ENCODE results near the gene CACNB3. TPM values are rescaled to one million over a fixed set of nuclear protein-coding genes. Genes with fewer than 3 reads are reported as not detected.

The CACNB3 gene
- total RNA-seq, 4 donors from 2014 or later: 1.2 to 5.7 (median 2.7) TPM

DNA sequence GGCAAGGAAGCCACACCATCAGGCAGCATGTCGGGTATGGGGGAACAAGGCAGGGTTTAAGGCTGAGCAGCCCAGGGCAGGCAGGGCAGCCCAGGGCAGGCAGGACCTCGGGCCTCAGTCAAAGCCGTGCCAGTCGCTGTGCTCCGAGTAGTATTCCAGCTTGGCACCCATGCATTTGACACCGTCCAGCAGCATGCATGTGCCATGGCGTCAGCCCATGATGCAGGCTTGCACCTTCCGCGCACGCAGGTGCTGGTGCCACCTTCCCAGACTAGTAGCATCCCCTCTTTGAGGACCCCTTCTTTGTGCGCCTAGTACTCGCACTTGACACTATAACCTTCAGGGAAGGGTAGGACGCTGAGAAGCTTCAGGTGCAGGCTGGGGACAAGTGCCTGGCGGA is 17.8 kb upstream of the CACNB3 start:
- DNase-seq (no peak), ATAC-seq (no peak)
- no peak for TF ChIP-seq POLR2A (IDR thresholded peaks at IDR 0.05)
- no peak for TF ChIP-seq CTCF (IDR thresholded peaks at IDR 0.05 in 4 of 5, conservative IDR thresholded peaks at IDR 0.05 in 1 of 5)
- no peak overlapping the region for H3K4me3 ChIP-seq
- no peaks in the 10 kb centered on the region for H3K9me3 ChIP-seq
- in situ Hi-C loops (cut with MboI; ENCODE audit: low sequenced_read_pairs in 4 of 4): no loop called here
- intact Hi-C loops (cut with DNase I; ENCODE audit: low total_unique reads): no loop called here
- no peak overlapping the region for H3K27ac ChIP-seq
- H3K27me3 ChIP-seq: no peaks in the 10 kb centered on the region
- no peaks in the 10 kb centered on the region for H3K36me3 ChIP-seq
- H3K4me1 ChIP-seq: peaks cover 4 to 5% of the 10 kb centered on the region in 2 donors

DNA sequence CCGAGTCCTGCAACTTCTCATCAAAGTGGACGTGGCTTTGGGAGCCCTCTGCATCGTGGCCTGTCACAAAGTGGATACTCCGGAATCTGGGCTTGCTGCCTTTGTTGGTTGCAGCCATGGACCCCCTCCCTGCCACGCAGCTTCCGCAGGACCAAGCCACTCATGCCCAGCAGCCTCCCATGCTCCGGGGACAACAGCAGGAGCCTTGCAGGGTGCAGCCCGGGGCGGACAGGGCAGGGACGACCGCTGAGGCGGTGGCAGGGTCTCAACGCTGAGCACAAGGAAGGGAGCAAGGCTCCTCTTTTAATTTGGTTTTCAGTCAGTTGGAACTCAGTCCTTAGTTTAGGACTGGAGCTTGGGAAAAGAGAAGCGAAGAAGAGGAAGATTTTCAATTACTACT is 17.3 kb upstream of the CACNB3 start:
- DNase-seq (no peak), ATAC-seq (no peak)
- TF ChIP-seq POLR2A (IDR thresholded peaks at IDR 0.05): no peak
- no peak for TF ChIP-seq CTCF (IDR thresholded peaks at IDR 0.05 in 4 of 5, conservative IDR thresholded peaks at IDR 0.05 in 1 of 5)
- no peaks in the 10 kb centered on the region for H3K36me3 ChIP-seq
- H3K4me3 ChIP-seq: no peak overlapping the region
- no peaks in the 10 kb centered on the region for H3K9me3 ChIP-seq
- in situ Hi-C loops (cut with MboI; ENCODE audit: low sequenced_read_pairs in 4 of 4) (no loop called here), intact Hi-C loops (cut with DNase I; ENCODE audit: low total_unique reads) (no loop called here)
- no peak overlapping the region for H3K27ac ChIP-seq
- peaks cover 0 to 1% of the 10 kb centered on the region in 2 donors for H3K4me1 ChIP-seq
- no peaks in the 10 kb centered on the region for H3K27me3 ChIP-seq

- Histone ChIP-seq H3K27ac (no peak overlapping the region), H3K4me1 (no peaks in the 10 kb centered on the region), H3K27me3 (no peaks in the 10 kb centered on the region), H3K36me3 (no peaks in the 10 kb centered on the region), H3K4me3 (no peak overlapping the region), H3K9me3 (no peaks in the 10 kb centered on the region)
- TF ChIP-seq POLR2A (IDR thresholded peaks at IDR 0.05) (no peak), CTCF (IDR thresholded peaks at IDR 0.05 in 4 of 5, conservative IDR thresholded peaks at IDR 0.05 in 1 of 5) (no peak)
- ATAC-seq (no peak), DNase-seq (no peak)
- in situ Hi-C loops (cut with MboI; ENCODE audit: low sequenced_read_pairs in 4 of 4): no loop called here
- intact Hi-C loops (cut with DNase I; ENCODE audit: low total_unique reads): no loop called here
These were observed 14.6 kb upstream of the CACNB3 start for GRCh38 chr12:48803675-48804074.

DNA sequence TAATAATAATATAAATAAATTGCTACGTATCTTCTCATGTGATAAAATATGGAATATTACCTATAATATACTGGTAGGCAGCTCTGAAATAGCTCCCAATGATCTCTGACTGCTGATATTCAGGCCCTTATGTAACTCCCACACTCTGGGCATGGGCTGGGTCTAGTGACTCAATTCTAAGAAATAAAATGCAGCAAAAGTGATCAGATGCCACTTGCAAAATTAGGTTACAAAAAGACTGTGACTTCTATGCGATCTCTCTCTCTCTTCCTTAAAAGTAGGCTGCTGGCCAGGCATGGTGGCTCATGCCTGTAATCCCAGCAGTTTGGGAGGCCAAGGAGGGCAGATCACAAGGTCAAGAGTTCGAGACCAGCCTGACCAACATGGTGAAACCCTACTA is 10.3 kb upstream of the CACNB3 start:
- no peak for ATAC-seq
- H3K36me3 ChIP-seq: no peaks in the 10 kb centered on the region
- no peaks in the 10 kb centered on the region for H3K9me3 ChIP-seq
- no peak for DNase-seq
- intact Hi-C loops (cut with DNase I; ENCODE audit: low total_unique reads): no loop called here
- H3K4me3 ChIP-seq: no peak overlapping the region
- in situ Hi-C loops (cut with MboI; ENCODE audit: low sequenced_read_pairs in 4 of 4): no loop called here
- no peak overlapping the region for H3K27ac ChIP-seq
- no peaks in the 10 kb centered on the region for H3K4me1 ChIP-seq
- H3K27me3 ChIP-seq: no peaks in the 10 kb centered on the region
- no peak for TF ChIP-seq CTCF (IDR thresholded peaks at IDR 0.05 in 4 of 5, conservative IDR thresholded peaks at IDR 0.05 in 1 of 5)
- TF ChIP-seq POLR2A (IDR thresholded peaks at IDR 0.05): no peak

DNA sequence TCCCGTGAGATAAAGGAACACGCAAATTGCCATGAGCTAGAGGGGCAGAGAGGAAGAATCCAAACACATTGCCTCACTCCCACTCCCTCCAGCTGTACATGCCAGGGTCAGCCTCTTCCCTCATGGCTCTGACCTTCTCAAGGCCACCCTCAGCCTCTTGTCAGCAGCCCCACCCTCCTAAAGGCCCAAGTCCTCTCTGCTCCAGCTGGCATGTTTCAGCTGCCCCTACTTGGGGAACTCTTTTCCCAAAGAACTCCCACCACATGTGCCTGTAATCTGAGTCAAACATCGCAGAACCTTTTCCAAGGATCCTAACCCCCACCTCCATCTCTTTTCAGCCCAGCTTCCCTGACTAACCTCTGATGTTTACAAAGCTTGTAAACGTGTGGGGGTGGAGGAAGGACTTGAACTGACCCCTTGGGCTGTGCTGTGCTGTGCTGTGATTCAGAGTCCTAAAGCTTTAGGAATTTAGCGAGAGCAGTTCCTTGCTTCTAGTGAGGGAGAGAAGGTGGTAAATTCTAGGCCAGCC is 7.3 kb upstream of the CACNB3 start:
- intact Hi-C loops (cut with DNase I; ENCODE audit: low total_unique reads): loop anchor here (10.0 kb wide), 2 partner anchors 456 to 616 kb away; partner anchors contain the start of gene ZNF641
- DNase-seq (no peak), ATAC-seq (no peak)
- peaks cover 5 to 10% of the 10 kb centered on the region in 2 donors for H3K4me1 ChIP-seq
- TF ChIP-seq POLR2A (IDR thresholded peaks at IDR 0.05) (no peak), CTCF (IDR thresholded peaks at IDR 0.05 in 4 of 5, conservative IDR thresholded peaks at IDR 0.05 in 1 of 5) (no peak)
- no peaks in the 10 kb centered on the region for H3K36me3 ChIP-seq
- in situ Hi-C loops (cut with MboI; ENCODE audit: low sequenced_read_pairs in 4 of 4): no loop called here
- no peak overlapping the region for H3K4me3 ChIP-seq
- no peaks in the 10 kb centered on the region for H3K9me3 ChIP-seq
- no peaks in the 10 kb centered on the region for H3K27me3 ChIP-seq
- H3K27ac ChIP-seq: no peak overlapping the region
